ENCODE measurements around the gene RALGAPA2.

GRCh38 chr20:20513720-20514119 is 198.7 kb downstream of the RALGAPA2 start:
- TF ChIP-seq CTCF (IDR thresholded peaks at IDR 0.05; ENCODE audit: extremely low read depth in 1 of 2, insufficient read depth in 1 of 2, low read depth in 1 of 2, low read length in 2 of 2): no peak
- no peak for TF ChIP-seq EZH2 (IDR thresholded peaks at IDR 0.05; ENCODE audit: borderline replicate concordance, low read depth, low read length, severe bottlenecking)
- TF ChIP-seq POLR2A (IDR thresholded peaks at IDR 0.05; ENCODE audit: low read depth, low read length): no peak

All from endothelial cell of umbilical vein (primary cell).